NCI-H1436 (cell line): ENCODE data around the gene CHST8.
"Not testable (repeated sequence)": the region's sequence is repeated elsewhere in the genome, so short reads cannot be mapped to it uniquely, and the experiment has no call there.

Experiments used
- DNase-seq: peaks from one replicate; lab custom pipeline; 2025; lab: John Stamatoyannopoulos, UW

CHST8 gene

GRCh38 chr19:33811736-33812387, 190.1 kb downstream of the CHST8 start:
- no peak for DNase-seq

GRCh38 chr19:33812388-33813330, 190.9 kb downstream of the CHST8 start:
- DNase-seq: no peak

DNA sequence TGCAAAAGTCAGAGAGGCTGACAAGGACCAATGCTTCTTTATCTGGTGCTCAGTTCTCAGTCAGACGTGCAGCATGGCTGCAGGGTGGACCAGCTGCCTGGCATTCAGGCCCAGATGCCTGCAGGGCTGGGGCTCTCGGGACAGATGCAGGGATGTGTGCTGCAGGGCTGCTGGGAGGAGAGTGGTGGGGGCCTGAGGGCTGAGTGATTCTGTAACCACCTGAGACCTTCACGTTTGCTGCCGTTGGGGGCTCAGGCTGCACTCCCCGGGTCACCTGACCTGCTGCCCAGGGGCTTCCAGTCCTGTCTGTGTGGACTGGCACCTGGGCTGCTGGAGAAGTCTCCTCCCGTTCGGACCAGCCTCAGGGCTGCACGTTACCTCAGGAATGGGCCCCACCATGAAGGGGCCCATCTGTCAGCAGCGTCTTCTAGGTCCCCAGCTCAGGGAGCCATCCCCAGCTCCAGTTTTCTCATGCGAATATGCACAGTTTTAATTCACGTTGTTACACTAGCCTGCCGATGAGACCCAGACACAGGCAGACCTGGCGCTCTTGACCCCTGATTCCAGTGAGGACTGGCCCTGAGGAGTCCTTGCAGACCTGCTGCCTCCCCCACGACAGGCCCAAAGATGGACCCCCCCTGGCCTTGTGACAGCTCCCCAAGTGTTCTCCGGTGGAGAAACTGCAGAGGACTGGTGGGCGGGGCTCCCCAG, 191.8 kb downstream of the CHST8 start:
- no peak for DNase-seq

DNA sequence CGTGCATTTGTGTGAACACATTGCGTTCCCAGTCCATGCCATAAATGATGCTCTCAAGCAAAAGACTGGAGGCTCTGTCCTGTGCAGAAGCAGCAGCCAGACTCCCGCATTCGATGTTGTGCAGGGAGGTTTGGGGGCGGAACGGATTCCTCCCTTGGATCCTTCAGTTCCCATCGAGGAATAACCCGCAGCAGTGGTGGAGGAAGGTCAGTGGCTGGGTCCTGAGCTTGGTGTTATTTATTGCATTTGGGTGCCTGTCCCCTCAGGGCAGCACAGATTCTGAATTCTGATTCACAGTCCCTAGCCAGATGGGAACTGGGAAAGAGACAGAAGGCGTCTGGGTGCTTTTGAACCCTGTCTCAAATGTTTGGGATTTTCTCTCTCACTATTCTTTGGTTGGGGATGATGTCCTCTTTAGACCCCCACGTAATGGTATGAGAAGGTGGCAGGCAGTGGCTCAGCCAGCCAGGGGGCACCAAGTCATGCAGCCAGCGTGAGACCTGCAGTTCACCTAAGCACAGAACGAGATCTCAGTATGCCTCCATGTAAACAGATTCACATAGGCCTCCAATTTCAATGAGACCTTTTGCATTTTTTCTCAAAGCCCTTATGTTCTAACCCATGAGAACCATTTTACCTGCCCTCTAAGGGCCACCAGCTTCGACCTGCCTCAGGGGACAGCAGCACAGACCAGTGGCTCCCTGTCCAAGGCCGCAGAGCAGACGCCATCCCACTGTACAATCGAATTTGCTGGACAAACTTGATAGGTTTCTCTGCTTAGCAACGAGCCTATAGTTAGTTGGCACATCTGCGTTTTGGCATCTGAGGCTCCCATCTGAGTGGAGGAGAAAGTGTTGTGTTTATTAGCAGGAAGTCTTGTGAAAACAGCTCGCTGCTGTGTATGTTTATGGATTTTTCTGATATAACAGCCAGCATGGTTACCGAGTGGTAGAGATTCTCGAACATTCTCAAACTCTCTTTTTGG, 192.7 kb downstream of the CHST8 start:
- DNase-seq: no peak

DNA sequence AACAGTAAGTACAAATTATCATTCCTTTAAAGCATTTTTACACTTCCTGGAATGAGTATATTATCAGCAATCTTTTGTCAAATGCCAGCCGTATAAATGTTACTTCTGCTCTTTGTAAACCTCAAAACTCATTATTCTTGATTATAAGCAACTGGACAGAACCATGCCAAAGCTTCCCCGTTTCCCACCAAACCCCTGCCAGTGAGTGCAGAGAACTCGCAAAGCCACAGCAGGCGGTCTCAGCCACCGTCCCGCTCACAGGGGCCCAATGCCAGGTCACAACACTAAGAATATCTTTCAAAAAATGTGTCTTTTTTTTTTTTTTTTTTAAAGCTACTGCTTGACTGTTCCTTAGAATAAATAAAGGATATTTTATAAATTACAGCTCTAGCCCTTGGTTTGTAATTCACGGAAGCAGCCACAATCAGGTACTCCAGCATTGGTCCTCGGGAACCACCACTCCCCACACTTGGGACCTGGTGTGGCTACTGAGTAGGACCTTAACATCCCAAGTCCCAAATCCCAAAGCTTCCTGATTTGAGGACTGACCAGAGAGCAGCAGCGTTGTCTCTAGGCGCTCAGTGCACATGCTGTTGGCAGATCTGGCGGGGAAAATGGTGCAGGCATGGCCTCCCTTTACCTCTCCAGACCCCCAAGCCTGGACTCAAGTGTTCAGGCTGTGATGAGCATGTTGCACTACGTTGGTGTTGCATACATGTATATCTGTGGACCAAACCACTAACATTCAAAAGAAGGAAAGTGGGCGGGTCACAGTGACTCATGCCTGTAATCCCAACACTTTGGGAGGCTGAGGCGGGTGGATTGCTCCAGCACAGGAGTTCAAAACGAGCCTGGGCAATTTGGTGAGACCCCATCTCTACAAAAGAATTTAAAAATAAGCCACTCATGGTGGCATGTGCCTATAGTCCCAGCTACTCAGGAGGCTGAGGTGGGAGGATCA, 193.9 kb downstream of the CHST8 start:
- DNase-seq: no peak

DNA sequence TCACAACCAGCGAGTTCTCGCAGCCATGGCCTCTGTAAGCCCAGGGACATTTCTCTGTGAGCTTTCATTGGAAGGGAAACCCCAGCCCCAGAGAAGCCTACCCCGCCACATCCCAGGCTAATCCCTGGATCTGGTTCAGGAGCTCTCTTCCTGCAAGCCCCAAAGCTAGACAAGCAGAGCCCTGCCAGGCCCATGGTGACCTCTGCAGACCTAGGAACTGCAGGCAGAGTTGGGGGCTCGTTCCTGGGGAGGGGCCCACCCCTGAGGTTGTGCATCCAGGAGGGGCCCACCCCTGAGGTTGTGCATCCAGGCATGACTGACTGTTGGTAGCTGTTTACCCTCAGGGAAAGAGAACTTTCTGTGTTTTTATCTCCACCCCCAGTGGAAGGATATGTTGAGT, 196.7 kb downstream of the CHST8 start:
- no peak for DNase-seq

- not testable (repeated sequence) for DNase-seq
Measured at GRCh38 chr19:33819078-33819477, 197.3 kb downstream of the CHST8 start.

- DNase-seq: no peak
Measured at GRCh38 chr19:33819506-33819879, 197.7 kb downstream of the CHST8 start.

DNA sequence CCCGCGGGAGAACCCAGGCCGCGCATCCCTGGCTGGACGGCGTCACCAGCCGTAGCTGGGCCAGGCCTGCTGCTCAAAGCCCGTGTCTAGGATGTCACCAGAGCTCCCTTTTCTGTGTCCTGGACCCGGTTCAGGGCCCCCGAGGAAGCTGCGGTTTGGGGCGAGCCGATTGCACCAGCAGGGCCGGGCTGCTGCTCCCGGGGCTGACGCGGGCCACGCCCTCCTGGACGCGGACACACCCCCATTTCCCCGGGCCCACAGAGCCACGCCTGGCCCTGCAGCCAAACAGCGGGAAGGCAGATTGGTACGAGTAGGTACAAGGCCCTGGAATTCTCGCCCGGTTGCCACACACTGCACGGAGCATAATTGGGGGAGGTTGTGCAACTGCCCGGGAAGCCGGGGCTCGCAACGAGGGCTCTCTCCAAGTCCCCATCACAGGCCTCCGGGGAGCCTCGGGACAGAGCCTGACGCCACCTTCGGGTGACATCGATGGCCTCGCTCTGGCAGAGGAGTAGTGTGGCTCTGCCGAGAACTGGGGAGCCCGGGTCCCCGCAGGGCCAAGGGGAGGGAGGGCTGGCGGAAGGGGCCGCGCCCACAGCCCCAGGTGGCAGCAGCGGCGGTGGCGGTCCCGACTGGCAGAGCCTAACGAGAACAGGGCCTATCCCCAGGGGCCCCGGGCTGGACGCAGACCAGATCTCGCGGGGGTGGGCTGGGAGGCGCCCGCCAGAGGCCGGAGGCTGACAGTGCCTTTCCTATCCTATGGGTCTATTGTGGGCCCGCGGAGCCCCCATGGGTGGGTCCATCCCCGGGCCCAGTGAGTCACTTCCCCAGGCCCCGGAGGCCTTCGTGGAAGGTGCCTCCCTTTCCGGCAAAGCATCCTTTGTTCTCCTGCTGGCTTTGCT, 198.4 kb downstream of the CHST8 start:
- DNase-seq: peak; percentile 19

DNA sequence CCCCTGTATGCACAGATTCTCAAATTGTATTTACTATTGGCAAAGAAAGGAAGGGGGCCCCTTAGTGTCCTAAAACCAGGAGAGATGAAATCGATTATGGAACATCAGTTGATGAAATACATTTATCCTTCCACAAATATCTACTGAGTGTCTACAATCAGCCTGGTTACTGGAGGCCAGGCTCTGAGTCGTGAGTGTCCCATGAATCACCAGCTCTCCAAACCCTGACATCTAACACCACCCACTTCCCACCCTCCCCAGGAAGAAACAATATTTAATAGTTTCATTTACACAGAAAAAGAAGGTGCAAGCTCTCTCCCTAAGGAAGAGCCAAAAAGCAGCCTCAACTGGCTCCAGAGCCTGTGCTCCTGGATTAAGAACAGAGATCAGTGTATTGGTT, 200.1 kb downstream of the CHST8 start:
- no peak for DNase-seq
